NCI-H2171 treated with DMSO at 0.1 percent for 48 hours (cell line): ENCODE data around the gene RLN2.

Experiments
- DNase-seq: peaks from one replicate; lab custom pipeline; 2025; lab: John Stamatoyannopoulos, UW

RLN2 gene

DNA sequence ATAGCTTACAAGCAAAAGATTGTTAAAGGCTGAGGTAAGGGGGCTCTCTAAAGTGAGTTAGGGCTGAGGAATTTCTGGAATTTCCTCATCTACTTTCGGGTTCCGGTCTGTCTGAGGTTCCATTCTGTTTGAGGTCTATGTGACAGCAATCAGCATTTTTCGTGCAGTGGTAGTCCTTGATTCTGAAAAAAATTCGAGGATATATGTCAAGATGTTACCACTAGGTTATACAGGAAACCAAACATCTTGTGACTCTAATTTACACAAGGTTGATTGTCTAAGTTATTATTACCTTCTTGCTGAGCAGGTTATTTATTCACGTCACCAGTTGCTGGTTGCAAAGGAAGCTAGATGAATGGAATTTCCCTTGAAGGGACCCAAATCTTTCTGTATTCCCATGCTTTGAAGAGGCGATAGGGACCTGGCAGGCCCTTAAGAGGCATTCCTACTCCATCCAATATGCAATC, 35.2 kb downstream of the RLN2 start:
- DNase-seq, result no peak

GRCh38 chr9:5265939-5266338, 38.6 kb downstream of the RLN2 start:
- DNase-seq, result no peak

DNA sequence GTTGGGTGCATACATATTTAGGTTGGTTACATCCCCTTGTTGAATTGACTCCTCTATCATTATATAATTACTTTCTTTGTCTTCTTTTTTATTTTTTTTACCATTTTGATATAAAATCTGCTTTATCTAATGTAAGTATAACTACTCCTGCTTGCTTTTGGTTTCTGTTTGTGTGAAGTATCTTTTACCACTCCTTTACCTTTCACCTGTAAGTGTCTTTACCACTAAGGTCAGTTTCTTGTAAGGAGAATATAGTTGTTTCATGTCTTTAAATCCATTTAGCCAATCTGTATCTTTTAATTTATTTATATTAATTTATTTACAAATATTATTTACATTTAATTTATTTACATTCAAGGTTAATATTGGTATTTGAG, 40.3 kb downstream of the RLN2 start:
- DNase-seq, result no peak

GRCh38 chr9:5263351-5264218, 40.9 kb downstream of the RLN2 start:
- DNase-seq, result no peak
